ENCODE data around the gene MKKS. TPM values are rescaled to one million over a fixed set of nuclear protein-coding genes. Genes with fewer than 3 reads are reported as not detected.

Gene MKKS
- total and polyA plus RNA-seq, 9 of the 15 experiments (the other 6 are each of a cell fraction or from before 2014, with no cell fraction given): 6.8 to 26.8 (median 12.0) TPM

DNA sequence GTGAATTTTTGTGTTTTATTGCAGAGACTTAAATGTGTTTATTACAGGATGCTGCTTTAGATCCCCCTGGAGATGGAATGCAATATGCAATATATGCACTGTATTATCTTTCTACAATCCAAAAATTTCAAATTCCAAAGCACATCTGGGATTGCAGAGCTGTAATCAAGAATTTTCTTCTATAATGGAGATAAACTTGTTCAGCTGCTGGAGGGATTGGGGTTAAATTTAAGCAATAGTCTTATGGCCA lies 66.4 kb downstream of the MKKS start:
- FAIRE-seq: no peak

More for the DNA sequence above, 66.4 kb downstream of the MKKS start:
- no peaks in the 10 kb centered on the region for H3K79me2 ChIP-seq (ENCODE audit: control insufficient read depth, insufficient read depth, low read length)
- no peaks in the 10 kb centered on the region for H3K4me1 ChIP-seq (replicated peaks in 1 of 2; ENCODE audit: control insufficient read depth in 2 of 2, insufficient read depth in 2 of 2, low read length in 2 of 2)
- intact Hi-C loops (cut with micrococcal nuclease) (no loop called here), in situ Hi-C loops (cut with MboI) (no loop called here)
- no peaks in the 10 kb centered on the region for H3K9me1 ChIP-seq (ENCODE audit: control insufficient read depth, insufficient read depth, low read length)
- no peaks in the 10 kb centered on the region for H3K27me3 ChIP-seq (ENCODE audit: control insufficient read depth in 2 of 2, insufficient read depth in 2 of 2, low read length in 2 of 2)
- BruUV-seq (replicated peaks): no TSS peak
- H3K27ac ChIP-seq (ENCODE audit: extremely low read depth, low read depth, low read length): no peak overlapping the region
- no peak overlapping the region for H3K4me3 ChIP-seq
- no peak overlapping the region for H2AFZ ChIP-seq (ENCODE audit: low read depth, low read length)
- H4K20me1 ChIP-seq (replicated peaks; ENCODE audit: control insufficient read depth, insufficient read depth, low read length): no peaks in the 10 kb centered on the region
- no peak overlapping the region for H3K4me2 ChIP-seq (ENCODE audit: insufficient read depth, low read length)
- no peak overlapping the region for H3K9ac ChIP-seq (ENCODE audit: insufficient read depth in 1 of 2, low read depth in 2 of 2, low read length in 2 of 2)
- H3K36me3 ChIP-seq (ENCODE audit: control insufficient read depth, insufficient read depth, low read length): no peaks in the 10 kb centered on the region
- no peaks in the 10 kb centered on the region for H3K9me3 ChIP-seq (replicated peaks; ENCODE audit: control insufficient read depth, insufficient read depth, low read depth, low read length)
- DNase-seq (ENCODE audit: extremely low read depth in 1 of 4, low spot score in 3 of 4): no peak
- ATAC-seq: no peak
- POLR2A ChIA-PET: interaction anchor here (0.8 kb wide), 1 partner anchor 13 kb away, joined by 4 read pairs; no protein-coding TSS in a partner anchor
- CTCF ChIA-PET (ENCODE audit: low intra/inter-chr PET ratio): no interaction called here
- no peak for TF ChIP-seq MAFG (tag; conservative IDR thresholded peaks at IDR 0.05)
- no peak for TF ChIP-seq CSDE1 (IDR thresholded peaks at IDR 0.05)
- no peak for TF ChIP-seq SMAD3 (CRISPR knock-in tag; conservative IDR thresholded peaks at IDR 0.05)
- TF ChIP-seq DACH1 (IDR thresholded peaks at IDR 0.05; ENCODE audit: partially characterized antibody): no peak
- no peak for TF ChIP-seq XRCC4 (IDR thresholded peaks at IDR 0.05; ENCODE audit: extremely low read depth, insufficient read depth, insufficient read length)
- TF ChIP-seq CC2D1A (IDR thresholded peaks at IDR 0.05): no peak
- TF ChIP-seq, protein P1, sequence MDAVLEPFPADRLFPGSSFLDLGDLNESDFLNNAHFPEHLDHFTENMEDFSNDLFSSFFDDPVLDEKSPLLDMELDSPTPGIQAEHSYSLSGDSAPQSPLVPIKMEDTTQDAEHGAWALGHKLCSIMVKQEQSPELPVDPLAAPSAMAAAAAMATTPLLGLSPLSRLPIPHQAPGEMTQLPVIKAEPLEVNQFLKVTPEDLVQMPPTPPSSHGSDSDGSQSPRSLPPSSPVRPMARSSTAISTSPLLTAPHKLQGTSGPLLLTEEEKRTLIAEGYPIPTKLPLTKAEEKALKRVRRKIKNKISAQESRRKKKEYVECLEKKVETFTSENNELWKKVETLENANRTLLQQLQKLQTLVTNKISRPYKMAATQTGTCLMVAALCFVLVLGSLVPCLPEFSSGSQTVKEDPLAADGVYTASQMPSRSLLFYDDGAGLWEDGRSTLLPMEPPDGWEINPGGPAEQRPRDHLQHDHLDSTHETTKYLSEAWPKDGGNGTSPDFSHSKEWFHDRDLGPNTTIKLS (IDR thresholded peaks at IDR 0.05; ENCODE audit: borderline replicate concordance, low read depth): no peak
- no peak for TF ChIP-seq BCOR (IDR thresholded peaks at IDR 0.05)
- no peak for TF ChIP-seq ZNF778 (CRISPR knock-in tag; IDR thresholded peaks at IDR 0.05)
